Activated naive CD8-positive, alpha-beta T cell (primary cell): ENCODE measurements around the gene CUEDC2.
"Not testable (repeated sequence)": the region's sequence is repeated elsewhere in the genome, so short reads cannot be mapped to it uniquely, and the experiment has no call there.

ENCODE experiments used
- H3K27ac Mint-ChIP-seq: one replicate; pipeline ENCODE4 v1.8.0; 2021; ENCODE audit warnings: mixed read lengths
- H3K27me3 Mint-ChIP-seq: one replicate; pipeline ENCODE4 v1.8.0; 2021; ENCODE audit warnings: mixed read lengths
- H3K36me3 Mint-ChIP-seq: one replicate; pipeline ENCODE4 v1.8.0; 2021; ENCODE audit warnings: mixed read lengths
- H3K4me1 Mint-ChIP-seq: one replicate; pipeline ENCODE4 v1.8.0; 2021; ENCODE audit warnings: low read depth, mixed read lengths
- H3K4me3 Mint-ChIP-seq: one replicate; pipeline ENCODE4 v1.8.0; 2021; ENCODE audit warnings: mild to moderate bottlenecking, mixed read lengths
- H3K9me3 Mint-ChIP-seq: one replicate; pipeline ENCODE4 v1.8.0; 2021; ENCODE audit warnings: low read depth, mixed read lengths

CUEDC2 gene

GRCh38 chr10:102461187-102462054 lies 29.0 kb upstream of the CUEDC2 start:
- Mint-ChIP-seq H3K27ac (peak overlapping the region; percentile 88), H3K4me1 (peaks cover 28% of the 10 kb centered on the region), H3K9me3 (no peaks in the 10 kb centered on the region), H3K27me3 (no peaks in the 10 kb centered on the region), H3K4me3 (peak overlapping the region; percentile 95), H3K36me3 (no peaks in the 10 kb centered on the region)

GRCh38 chr10:102460836-102461186 lies 28.4 kb upstream of the CUEDC2 start:
- peak overlapping the region; percentile 88 for H3K27ac Mint-ChIP-seq
- no peaks in the 10 kb centered on the region for H3K27me3 Mint-ChIP-seq
- peaks cover 28% of the 10 kb centered on the region for H3K4me1 Mint-ChIP-seq
- no peaks in the 10 kb centered on the region for H3K9me3 Mint-ChIP-seq
- H3K4me3 Mint-ChIP-seq = peak overlapping the region; percentile 95
- no peaks in the 10 kb centered on the region for H3K36me3 Mint-ChIP-seq

GRCh38 chr10:102458656-102459055 lies 26.3 kb upstream of the CUEDC2 start:
- Mint-ChIP-seq H3K36me3 (no peaks in the 10 kb centered on the region), H3K4me3 (peak overlapping the region; percentile 9), H3K27me3 (no peaks in the 10 kb centered on the region), H3K27ac (no peak overlapping the region), H3K9me3 (no peaks in the 10 kb centered on the region), H3K4me1 (peaks cover 32% of the 10 kb centered on the region)

- Mint-ChIP-seq H3K4me1 (peaks cover 32% of the 10 kb centered on the region), H3K27ac (peak overlapping the region; percentile 78), H3K9me3 (no peaks in the 10 kb centered on the region), H3K36me3 (peaks cover 4% of the 10 kb centered on the region), H3K27me3 (no peaks in the 10 kb centered on the region), H3K4me3 (no peak overlapping the region)
These were observed 25.3 kb upstream of the CUEDC2 start for GRCh38 chr10:102457591-102458150.

- peaks cover 27% of the 10 kb centered on the region for H3K4me1 Mint-ChIP-seq
- no peak overlapping the region for H3K27ac Mint-ChIP-seq
- H3K4me3 Mint-ChIP-seq = no peak overlapping the region
- no peaks in the 10 kb centered on the region for H3K27me3 Mint-ChIP-seq
- peaks cover 4% of the 10 kb centered on the region for H3K36me3 Mint-ChIP-seq
- no peaks in the 10 kb centered on the region for H3K9me3 Mint-ChIP-seq
These were observed 23.6 kb upstream of the CUEDC2 start for GRCh38 chr10:102455893-102456471.

- not testable (repeated sequence) for H3K27me3 Mint-ChIP-seq, H3K9me3 Mint-ChIP-seq, H3K36me3 Mint-ChIP-seq, H3K4me3 Mint-ChIP-seq
- peaks cover 22% of the 10 kb centered on the region for H3K4me1 Mint-ChIP-seq
- peak overlapping the region; percentile 59 for H3K27ac Mint-ChIP-seq
These were observed 22.5 kb upstream of the CUEDC2 start for GRCh38 chr10:102454662-102455487.

- H3K4me1 Mint-ChIP-seq = peaks cover 31% of the 10 kb centered on the region
- H3K27ac Mint-ChIP-seq = peak overlapping the region; percentile 91
- no peaks in the 10 kb centered on the region for H3K27me3 Mint-ChIP-seq
These were observed 21.1 kb upstream of the CUEDC2 start for GRCh38 chr10:102453502-102453901.

GRCh38 chr10:102452672-102453340 lies 20.4 kb upstream of the CUEDC2 start:
- Mint-ChIP-seq H3K4me3 (peak overlapping the region; percentile 90), H3K36me3 (peaks cover 4% of the 10 kb centered on the region), H3K27ac (peak overlapping the region; percentile 91), H3K27me3 (no peaks in the 10 kb centered on the region), H3K4me1 (peaks cover 31% of the 10 kb centered on the region), H3K9me3 (no peaks in the 10 kb centered on the region)

More at GRCh38 chr10:102453502-102453901, 21.1 kb upstream of the CUEDC2 start:
- Mint-ChIP-seq H3K36me3 (peaks cover 4% of the 10 kb centered on the region), H3K9me3 (no peaks in the 10 kb centered on the region), H3K4me3 (peak overlapping the region; percentile 17)

GRCh38 chr10:102451105-102451969 lies 19.0 kb upstream of the CUEDC2 start, which contains the start of gene C10orf95:
C10orf95 (minus strand) TSS chr10:102451543; CDS start chr10:102451093, 450 bp downstream.
- Mint-ChIP-seq H3K36me3 (peaks cover 4% of the 10 kb centered on the region), H3K9me3 (no peaks in the 10 kb centered on the region), H3K27me3 (no peaks in the 10 kb centered on the region), H3K4me3 (peak within 1 kb of the TSS; percentile 90), H3K4me1 (peaks cover 31% of the 10 kb centered on the region), H3K27ac (peak within 1 kb of the TSS; percentile 87)

GRCh38 chr10:102450374-102451104 lies 18.2 kb upstream of the CUEDC2 start:
- peak overlapping the region; percentile 96 for H3K27ac Mint-ChIP-seq
- no peaks in the 10 kb centered on the region for H3K27me3 Mint-ChIP-seq
- H3K9me3 Mint-ChIP-seq = no peaks in the 10 kb centered on the region
- peaks cover 4% of the 10 kb centered on the region for H3K36me3 Mint-ChIP-seq
- H3K4me3 Mint-ChIP-seq = peak overlapping the region; percentile 93
- H3K4me1 Mint-ChIP-seq = peaks cover 31% of the 10 kb centered on the region

GRCh38 chr10:102450124-102450373 lies 17.7 kb upstream of the CUEDC2 start:
- H3K27ac Mint-ChIP-seq = peak overlapping the region; percentile 96
- peaks cover 29% of the 10 kb centered on the region for H3K4me1 Mint-ChIP-seq
- H3K4me3 Mint-ChIP-seq = peak overlapping the region; percentile 93
- no peaks in the 10 kb centered on the region for H3K27me3 Mint-ChIP-seq
- H3K9me3 Mint-ChIP-seq = no peaks in the 10 kb centered on the region
- H3K36me3 Mint-ChIP-seq = peaks cover 4% of the 10 kb centered on the region

- Mint-ChIP-seq H3K27me3 (no peaks in the 10 kb centered on the region), H3K27ac (peak overlapping the region; percentile 96), H3K4me3 (peak overlapping the region; percentile 93), H3K4me1 (peaks cover 28% of the 10 kb centered on the region), H3K9me3 (no peaks in the 10 kb centered on the region), H3K36me3 (peaks cover 4% of the 10 kb centered on the region)
These were observed 17.1 kb upstream of the CUEDC2 start for GRCh38 chr10:102449321-102450123.

- Mint-ChIP-seq H3K4me1 (peaks cover 11% of the 10 kb centered on the region), H3K4me3 (no peak overlapping the region), H3K9me3 (no peaks in the 10 kb centered on the region), H3K27ac (no peak overlapping the region), H3K36me3 (no peaks in the 10 kb centered on the region), H3K27me3 (no peaks in the 10 kb centered on the region)
These were observed 12.5 kb upstream of the CUEDC2 start for GRCh38 chr10:102444851-102445250.
